ENCODE data around the gene RPS6KC1. TPM values are rescaled to one million over a fixed set of nuclear protein-coding genes. Genes with fewer than 3 reads are reported as not detected.

RPS6KC1 gene
- total and polyA plus RNA-seq, 4 donors, result 2.9 to 41.6 (median 11.1) TPM

DNA sequence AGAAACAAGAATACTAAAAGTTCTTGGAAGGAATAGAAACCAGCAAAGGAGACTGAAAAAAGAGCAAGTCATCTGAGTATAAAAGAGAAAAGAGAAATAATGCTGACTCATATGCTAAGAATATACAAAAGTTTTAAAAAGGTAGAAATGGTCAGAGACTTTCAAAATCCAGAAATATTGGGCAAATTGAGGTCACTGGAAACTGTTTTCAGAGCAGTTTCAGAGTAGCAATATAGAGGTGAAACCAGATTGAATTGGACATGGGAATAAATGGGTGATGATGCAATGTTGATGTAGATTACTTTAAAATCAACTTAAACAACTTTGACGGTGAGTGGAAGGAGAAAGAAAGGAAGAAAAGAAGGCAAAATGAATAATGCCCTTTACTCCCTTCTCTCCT is 1.8 kb upstream of the RPS6KC1 start:
- no peak overlapping the region for H3K27ac ChIP-seq (ENCODE audit: low read depth in 1 of 2, low read length in 1 of 2)
- WGBS, 2 donors, result 63 to 68% methylated on average over 1 of the region's 1 CpG

DNA sequence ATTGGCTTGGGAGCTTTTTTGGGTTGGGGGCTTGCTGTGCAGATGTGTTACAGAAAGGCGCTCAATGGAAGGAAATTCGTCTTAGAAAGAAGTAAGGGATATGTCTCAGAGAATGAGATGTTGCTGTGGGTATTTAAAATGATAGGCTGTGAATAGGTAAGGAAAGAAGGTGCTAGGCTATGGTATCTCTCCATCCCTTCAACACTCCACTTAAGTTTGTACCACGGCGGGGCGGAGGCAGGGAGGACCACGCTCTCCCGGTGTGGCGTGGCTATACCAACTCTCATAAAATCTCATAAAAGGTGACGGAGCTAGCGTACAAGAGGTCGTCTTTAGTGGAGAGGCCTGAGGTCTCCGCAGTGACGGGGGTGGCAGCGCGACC is 305 bp upstream of the RPS6KC1 start:
- 24 to 31% methylated on average over 15 of the region's 15 CpGs for WGBS, 2 donors

More for the DNA sequence above, 1.8 kb upstream of the RPS6KC1 start:
- no peaks in the 10 kb centered on the region for H3K9me3 ChIP-seq (ENCODE audit: control insufficient read depth in 4 of 4, insufficient read depth in 3 of 4, low read length in 3 of 4)
- no peak overlapping the region for H3K9ac ChIP-seq (ENCODE audit: insufficient read depth in 1 of 2, low read length in 2 of 2)
- no peak for TF ChIP-seq CTCF (IDR thresholded peaks at IDR 0.05; ENCODE audit: control extremely low read depth, extremely low read depth)
- no peak for ATAC-seq (ENCODE audit: insufficient read depth, low FRiP score)
- H3K27me3 ChIP-seq (ENCODE audit: control insufficient read depth in 3 of 3, insufficient read depth in 3 of 3, low read length in 2 of 3), result peaks cover 0 to 4% (median 3%) of the 10 kb centered on the region in 3 donors
- no peaks in the 10 kb centered on the region for H3K36me3 ChIP-seq (ENCODE audit: control insufficient read depth in 4 of 4, insufficient read depth in 4 of 4, low read length in 4 of 4)
- peaks cover 0 to 10% (median 3%) of the 10 kb centered on the region in 5 donors for H3K4me1 ChIP-seq (ENCODE audit: control insufficient read depth in 5 of 5, insufficient read depth in 5 of 5, low read length in 5 of 5)
- no peak overlapping the region for H3K4me3 ChIP-seq
- no peak for DNase-seq

GRCh38 chr1:213051881-213052202 is 801 bp downstream of the RPS6KC1 start:
- H3K36me3 ChIP-seq (ENCODE audit: control insufficient read depth in 4 of 4, insufficient read depth in 4 of 4, low read length in 4 of 4), result no peaks in the 10 kb centered on the region
- peak in 1 of 3 donors; percentile 10 for DNase-seq
- no peak overlapping the region for H3K27ac ChIP-seq (ENCODE audit: low read depth in 1 of 2, low read length in 1 of 2)
- peak overlapping the region; percentile 84 for H3K4me3 ChIP-seq
- H3K27me3 ChIP-seq (ENCODE audit: control insufficient read depth in 3 of 3, insufficient read depth in 3 of 3, low read length in 2 of 3), result peaks cover 0 to 4% (median 3%) of the 10 kb centered on the region in 3 donors
- H3K9ac ChIP-seq (ENCODE audit: insufficient read depth in 1 of 2, low read length in 2 of 2), result peak overlapping the region in 1 of 2 donors; percentile 45
- H3K9me3 ChIP-seq (ENCODE audit: control insufficient read depth in 4 of 4, insufficient read depth in 3 of 4, low read length in 3 of 4), result no peaks in the 10 kb centered on the region
- no peak for TF ChIP-seq CTCF (IDR thresholded peaks at IDR 0.05; ENCODE audit: control extremely low read depth, extremely low read depth)
- peaks cover 0 to 17% (median 3%) of the 10 kb centered on the region in 5 donors for H3K4me1 ChIP-seq (ENCODE audit: control insufficient read depth in 5 of 5, insufficient read depth in 5 of 5, low read length in 5 of 5)
- ATAC-seq (ENCODE audit: insufficient read depth, low FRiP score), result no peak
- 16 to 32% methylated on average over 2 of the region's 2 CpGs for WGBS, 2 donors

More for the DNA sequence above, 305 bp upstream of the RPS6KC1 start:
- no peak for TF ChIP-seq CTCF (IDR thresholded peaks at IDR 0.05; ENCODE audit: control extremely low read depth, extremely low read depth)
- Histone ChIP-seq H3K27me3 (ENCODE audit: control insufficient read depth in 3 of 3, insufficient read depth in 3 of 3, low read length in 2 of 3) (peaks cover 0 to 4% (median 3%) of the 10 kb centered on the region in 3 donors), H3K36me3 (ENCODE audit: control insufficient read depth in 4 of 4, insufficient read depth in 4 of 4, low read length in 4 of 4) (no peaks in the 10 kb centered on the region), H3K4me3 (peak overlapping the region; percentile 84), H3K9ac (ENCODE audit: insufficient read depth in 1 of 2, low read length in 2 of 2) (no peak overlapping the region), H3K4me1 (ENCODE audit: control insufficient read depth in 5 of 5, insufficient read depth in 5 of 5, low read length in 5 of 5) (peaks cover 0 to 17% (median 3%) of the 10 kb centered on the region in 5 donors), H3K9me3 (ENCODE audit: control insufficient read depth in 4 of 4, insufficient read depth in 3 of 4, low read length in 3 of 4) (no peaks in the 10 kb centered on the region), H3K27ac (ENCODE audit: low read depth in 1 of 2, low read length in 1 of 2) (peak overlapping the region; percentile 82 to 83)
- DNase-seq (no peak), ATAC-seq (ENCODE audit: insufficient read depth, low FRiP score) (peak; percentile 45)

GRCh38 chr1:213053455-213053854 is 2.4 kb downstream of the RPS6KC1 start:
- H3K9me3 ChIP-seq (ENCODE audit: control insufficient read depth in 4 of 4, insufficient read depth in 3 of 4, low read length in 3 of 4), result no peaks in the 10 kb centered on the region
- TF ChIP-seq CTCF (IDR thresholded peaks at IDR 0.05; ENCODE audit: control extremely low read depth, extremely low read depth), result no peak
- ATAC-seq (ENCODE audit: insufficient read depth, low FRiP score) (no peak), DNase-seq (no peak)
- H3K27ac ChIP-seq (ENCODE audit: low read depth in 1 of 2, low read length in 1 of 2), result no peak overlapping the region
- H3K4me1 ChIP-seq (ENCODE audit: control insufficient read depth in 5 of 5, insufficient read depth in 5 of 5, low read length in 5 of 5), result peaks cover 0 to 17% (median 3%) of the 10 kb centered on the region in 5 donors
- H3K4me3 ChIP-seq, result no peak overlapping the region
- H3K9ac ChIP-seq (ENCODE audit: insufficient read depth in 1 of 2, low read length in 2 of 2), result no peak overlapping the region
- no peaks in the 10 kb centered on the region for H3K36me3 ChIP-seq (ENCODE audit: control insufficient read depth in 4 of 4, insufficient read depth in 4 of 4, low read length in 4 of 4)
- peaks cover 0 to 3% (median 2%) of the 10 kb centered on the region in 3 donors for H3K27me3 ChIP-seq (ENCODE audit: control insufficient read depth in 3 of 3, insufficient read depth in 3 of 3, low read length in 2 of 3)
